K562 (cell line): Measurements from ENCODE around the gene GLUD1.
"Not testable (repeated sequence)": the region's sequence is repeated elsewhere in the genome, so short reads cannot be mapped to it uniquely, and the experiment has no call there.

ENCODE experiments used
- ARHGAP35 ChIP-seq: fragments of 450-650 bp; IDR thresholded peaks from 2 replicates; pipeline ENCODE4 v1.6.1; 2018; ENCODE audit not compliant: partially characterized antibody
- BACH1 ChIP-seq: fragments of 200-800 bp; sonication (Bioruptor generic); IDR thresholded peaks from 2 replicates; pipeline ENCODE4 v1.6.1; 2016; ENCODE audit warnings: missing genetic modification characterization, missing compliant biosample characterization
- BHLHE40 ChIP-seq: IDR thresholded peaks from 2 replicates; pipeline ENCODE4 v1.6.1; 2011; ENCODE audit warnings: low read length, improper control_type of control experiment
- CTCF ChIP-seq, 3 experiments: IDR thresholded peaks in 2 of 3; conservative IDR thresholded peaks in 1 of 3; 2 replicates each; pipeline ENCODE4 v1.5.1; 2011 to 2012; ENCODE audit warnings: low read length in 3 of 3, mild to moderate bottlenecking in 3 of 3, control low read depth in 2 of 3, improper control_type of control experiment in 1 of 3, inconsistent platforms in 1 of 3, low read depth in 1 of 3, mixed read lengths in 1 of 3, moderate library complexity in 1 of 3; ENCODE audit not compliant: insufficient read depth in 2 of 3
- EHMT2 ChIP-seq: fragments of 450-650 bp; IDR thresholded peaks from 2 replicates; pipeline ENCODE4 v1.6.1; 2018; ENCODE audit warnings: antibody characterized with exemption
- HDAC2 ChIP-seq: fragments of 450-650 bp; IDR thresholded peaks from 2 replicates; pipeline ENCODE4 v1.6.1; 2016; ENCODE audit warnings: mild to moderate bottlenecking
- HDAC6 ChIP-seq: IDR thresholded peaks from 2 replicates; pipeline ENCODE4 v1.6.1; 2012; ENCODE audit warnings: low read depth, mild to moderate bottlenecking, control low read depth, inconsistent platforms, low read length, moderate library complexity
- KLF16 ChIP-seq: IDR thresholded peaks from 2 replicates; pipeline ENCODE4 v1.6.1; 2016; ENCODE audit warnings: antibody characterized with exemption
- POLR2A ChIP-seq: fragments of 450-650 bp; conservative IDR thresholded peaks from 2 replicates; pipeline ENCODE4 v1.6.1; 2016
- PRPF4 ChIP-seq: fragments of 200-400 bp; formaldehyde crosslinking; IDR thresholded peaks from one replicate; pipeline ENCODE4 v1.6.1; 2017; ENCODE audit warnings: low read length, low read depth, mild to moderate bottlenecking; ENCODE audit not compliant: insufficient read depth, poor library complexity, severe bottlenecking
- U2AF2 ChIP-seq: fragments of 200-400 bp; formaldehyde crosslinking; optimal IDR thresholded peaks from 2 replicates; pipeline ENCODE3; 2017; ENCODE audit warnings: low read depth, mild to moderate bottlenecking, low read length
- ZBTB1 ChIP-seq: sonication (generic); formaldehyde crosslinking; IDR thresholded peaks from 2 replicates; pipeline ENCODE4 v1.8.1; 2023; ENCODE audit warnings: missing genetic modification reagents, low read depth, mild to moderate bottlenecking, borderline replicate concordance
- ZKSCAN1 ChIP-seq: fragments of 150-350 bp; IDR thresholded peaks from 2 replicates; pipeline ENCODE4 v1.6.1; 2016; ENCODE audit warnings: low read depth, low read length

DNA sequence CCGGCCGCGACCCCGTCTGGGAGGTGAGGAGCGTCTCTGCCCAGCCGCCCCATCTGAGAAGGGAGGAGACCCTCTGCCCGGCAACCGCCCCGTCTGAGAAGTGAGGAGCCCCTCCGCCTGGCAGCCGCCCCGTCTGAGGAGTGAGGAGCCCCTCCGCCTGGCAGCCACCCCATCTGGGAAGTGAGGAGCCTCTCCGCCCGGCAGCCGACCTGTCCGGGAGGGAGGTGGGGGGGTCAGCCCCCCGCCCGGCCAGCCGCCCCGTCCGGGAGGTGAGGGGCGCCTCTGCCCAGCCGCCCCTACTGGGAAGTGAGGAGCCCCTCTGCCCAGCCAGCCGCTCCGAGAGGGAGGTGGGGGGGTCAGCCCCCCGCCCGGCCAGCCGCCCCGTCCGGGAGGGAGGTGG, 14.0 kb downstream of the GLUD1 start:
- TF ChIP-seq ZBTB1 (CRISPR knock-in tag); HDAC6; CTCF (IDR thresholded peaks at IDR 0.05 in 2 of 3, conservative IDR thresholded peaks at IDR 0.05 in 1 of 3; ENCODE audit: insufficient read depth in 2 of 3, low read depth in 1 of 3, low read length in 3 of 3); ARHGAP35; U2AF2; PRPF4; POLR2A; BACH1 (tag); KLF16; HDAC2; EHMT2; ZKSCAN1; BHLHE40: not testable (repeated sequence)
